Activated naive CD4-positive, alpha-beta T cell (primary cell): ENCODE measurements around the gene CHCHD3.

Experiments used
- DNase-seq, 4 experiments: peaks; one replicate each; lab custom pipeline; 2025; lab: John Stamatoyannopoulos, UW

CHCHD3 gene

GRCh38 chr7:132773527-132773956 is 308.3 kb downstream of the CHCHD3 start:
- DNase-seq = no peak

- DNase-seq = peak in 2 of 4 experiments; percentile 32 to 36
These were observed 310.6 kb downstream of the CHCHD3 start for GRCh38 chr7:132771301-132771730.

GRCh38 chr7:132770055-132770454 is 311.8 kb downstream of the CHCHD3 start:
- no peak for DNase-seq

GRCh38 chr7:132769280-132769679 is 312.6 kb downstream of the CHCHD3 start:
- DNase-seq = no peak

GRCh38 chr7:132768099-132768498 is 313.8 kb downstream of the CHCHD3 start:
- DNase-seq = no peak

GRCh38 chr7:132767378-132767777 is 314.5 kb downstream of the CHCHD3 start:
- DNase-seq = no peak

- DNase-seq = no peak
These were observed 315.2 kb downstream of the CHCHD3 start for GRCh38 chr7:132766660-132767059.

GRCh38 chr7:132765861-132766260 is 316.0 kb downstream of the CHCHD3 start:
- no peak for DNase-seq

- DNase-seq = no peak
These were observed 317.1 kb downstream of the CHCHD3 start for GRCh38 chr7:132764762-132765161.

GRCh38 chr7:132760866-132761265 is 321.0 kb downstream of the CHCHD3 start:
- no peak for DNase-seq

- no peak for DNase-seq
These were observed 321.7 kb downstream of the CHCHD3 start for GRCh38 chr7:132760244-132760623.

- no peak for DNase-seq
These were observed 322.2 kb downstream of the CHCHD3 start for GRCh38 chr7:132759482-132760243.

GRCh38 chr7:132758986-132759385 is 322.9 kb downstream of the CHCHD3 start:
- no peak for DNase-seq

- no peak for DNase-seq
These were observed 324.1 kb downstream of the CHCHD3 start for GRCh38 chr7:132757783-132758182.

GRCh38 chr7:132756484-132756990 is 325.4 kb downstream of the CHCHD3 start:
- DNase-seq = no peak

GRCh38 chr7:132755538-132756483 is 326.1 kb downstream of the CHCHD3 start:
- DNase-seq = no peak

- DNase-seq = no peak
These were observed 329.5 kb downstream of the CHCHD3 start for GRCh38 chr7:132752431-132752830.

- no peak for DNase-seq
These were observed 330.6 kb downstream of the CHCHD3 start for GRCh38 chr7:132751244-132751647.

GRCh38 chr7:132750530-132751217 is 331.2 kb downstream of the CHCHD3 start:
- no peak for DNase-seq

- no peak for DNase-seq
These were observed 331.8 kb downstream of the CHCHD3 start for GRCh38 chr7:132750096-132750495.

GRCh38 chr7:132745510-132745909 is 336.4 kb downstream of the CHCHD3 start:
- DNase-seq = no peak

- no peak for DNase-seq
These were observed 337.9 kb downstream of the CHCHD3 start for GRCh38 chr7:132743974-132744373.
